IPS-NIHi7 (cell line): ENCODE data around the gene CLEC4D.
"Not testable (repeated sequence)": the region's sequence is repeated elsewhere in the genome, so short reads cannot be mapped to it uniquely, and the experiment has no call there.

Experiments used
- DNase-seq: peaks from one replicate; pipeline ENCODE4 v3.0.0; 2012; ENCODE audit warnings: mixed read lengths; ENCODE audit errors: extremely low spot score

Gene CLEC4D

DNA sequence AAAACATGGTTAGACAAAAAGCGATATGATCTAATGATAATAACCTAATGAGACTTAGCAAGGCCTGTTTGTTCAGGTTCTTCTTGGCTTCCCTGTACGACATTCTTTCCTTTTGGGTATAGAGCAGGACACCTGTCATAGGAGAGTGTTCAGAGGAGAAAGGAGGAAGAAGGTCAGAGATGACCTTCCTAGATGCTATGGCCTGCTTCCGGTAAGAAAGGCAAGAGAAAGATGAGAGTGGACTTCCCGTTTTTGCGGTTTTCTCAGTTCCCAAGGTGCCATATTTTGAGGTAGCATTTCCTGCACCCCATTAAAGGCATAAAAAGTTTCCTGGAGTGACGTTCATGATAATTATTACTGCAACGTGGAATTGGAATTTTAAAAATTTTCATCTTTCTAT lies 18.7 kb downstream of the CLEC4D start:
- DNase-seq: no peak

DNA sequence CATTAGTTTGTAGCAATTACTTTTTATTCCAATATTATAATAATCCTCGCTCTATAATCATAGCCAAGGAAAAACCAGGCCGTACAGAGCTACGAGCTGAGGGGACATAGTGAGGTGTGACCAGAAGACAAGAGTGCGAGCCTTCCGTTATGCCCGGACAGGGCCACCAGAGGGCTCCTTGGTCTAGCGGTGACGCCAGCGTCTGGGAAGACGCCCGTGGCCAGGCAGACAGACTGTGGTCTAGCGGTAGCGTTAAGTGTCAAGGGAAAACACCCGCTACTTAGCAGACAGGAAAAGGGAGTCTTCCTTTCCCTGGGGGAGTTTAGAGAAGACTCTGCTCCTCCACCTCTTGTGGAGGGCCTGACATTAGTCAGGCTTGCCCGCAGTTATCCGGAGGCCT lies 24.5 kb downstream of the CLEC4D start:
- DNase-seq: not testable (repeated sequence)

DNA sequence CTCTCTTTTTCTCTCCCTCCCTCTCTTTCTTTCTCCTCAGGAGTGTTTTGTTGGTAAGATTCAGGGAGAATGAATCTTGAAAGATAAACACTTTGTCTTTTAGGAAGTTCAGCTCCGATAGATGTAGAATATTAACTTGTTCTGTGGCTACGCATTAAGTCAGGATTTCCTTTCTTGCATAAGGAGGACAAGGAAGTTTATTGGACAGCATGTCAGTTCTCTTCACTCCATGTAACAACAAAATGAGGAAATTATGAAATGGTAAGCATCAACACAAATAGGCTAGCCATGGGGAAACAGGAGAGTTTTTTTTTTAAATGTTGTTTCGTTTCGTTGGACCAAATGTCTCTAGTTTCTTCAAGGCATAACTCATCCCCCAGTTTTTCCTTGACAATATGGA lies 27.5 kb downstream of the CLEC4D start, which contains the start of gene CLEC4E:
Gene CLEC4E, minus strand, starts transcription at position 75 of the 400 bp plus-strand sequence. CDS start 108 bp downstream, outside the sequence.
- not testable (repeated sequence) for DNase-seq

DNA sequence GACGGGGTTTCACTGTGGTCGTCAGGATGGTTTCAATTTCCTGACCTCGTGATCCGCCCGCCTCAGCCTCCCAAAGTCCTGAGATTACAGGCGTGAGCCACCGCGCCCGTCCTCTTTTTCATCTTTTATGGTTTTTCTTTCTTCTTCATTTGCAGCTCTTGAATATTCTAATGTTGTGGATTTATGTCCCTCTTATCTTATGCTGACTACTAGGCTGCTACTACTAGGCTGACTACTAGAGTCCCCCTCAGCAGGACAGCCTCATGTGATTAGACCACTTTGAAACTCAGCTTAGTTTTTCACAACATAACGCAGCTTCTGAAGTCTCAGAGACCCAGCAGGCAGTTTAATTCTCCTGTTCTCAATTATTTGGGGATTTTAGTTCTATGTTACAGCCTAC lies 28.3 kb downstream of the CLEC4D start:
- no peak for DNase-seq

DNA sequence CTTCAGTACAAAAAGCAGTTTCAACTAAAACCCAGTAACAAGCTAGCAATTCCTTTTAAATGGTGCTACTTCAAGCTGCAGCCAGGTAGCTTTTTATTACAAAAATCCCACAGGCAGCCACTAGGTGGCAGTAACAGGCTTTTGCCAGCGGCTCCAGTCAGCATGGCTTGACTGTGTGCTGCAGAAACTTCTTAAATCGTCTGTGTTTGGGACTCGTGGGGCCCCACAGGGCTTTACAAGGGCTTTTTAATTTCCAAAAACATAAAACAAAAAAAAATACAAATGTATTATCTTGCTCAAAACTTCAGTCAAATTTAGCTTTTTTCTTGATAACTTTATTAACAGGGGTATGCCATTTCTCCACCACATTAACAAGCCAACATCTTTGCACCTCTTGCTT lies 31.0 kb downstream of the CLEC4D start:
- DNase-seq: peak; percentile 80

DNA sequence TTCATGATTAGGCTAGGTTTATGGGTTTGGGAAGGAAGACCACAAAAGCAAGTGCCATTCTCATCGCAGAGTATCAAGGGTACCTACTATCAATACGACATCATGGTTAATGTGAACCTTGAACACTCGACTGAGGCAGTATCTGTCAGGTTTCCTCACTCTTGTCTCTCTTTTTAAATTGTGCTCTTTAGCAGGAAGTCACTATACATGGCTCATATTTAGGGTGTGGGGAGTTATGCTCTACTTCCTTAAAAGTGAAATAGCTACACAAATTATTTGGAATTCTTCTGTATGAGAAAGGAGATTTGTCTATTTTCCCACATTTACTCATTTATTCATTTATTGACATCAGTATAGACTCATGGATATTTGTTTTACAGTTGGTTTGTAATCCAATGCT lies 33.3 kb downstream of the CLEC4D start:
- DNase-seq: no peak

DNA sequence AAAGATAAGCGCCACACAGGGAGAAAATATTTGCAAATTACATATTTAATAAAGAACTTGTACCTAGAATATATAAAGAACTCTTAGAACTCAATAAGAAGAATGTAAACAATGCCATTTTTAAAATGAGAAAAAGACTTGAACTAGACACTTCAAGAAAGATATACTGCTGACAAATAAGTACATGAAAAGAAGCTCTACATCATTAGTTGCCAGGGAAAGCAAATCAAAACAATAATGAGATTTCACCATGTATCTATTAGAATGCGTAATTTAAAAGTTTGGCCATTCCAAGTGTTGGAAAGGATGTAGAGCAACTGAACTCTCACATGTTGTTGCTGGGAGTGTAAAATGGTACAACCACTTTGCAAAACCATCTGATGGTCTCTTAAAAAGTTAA lies 34.3 kb downstream of the CLEC4D start:
- DNase-seq: no peak

DNA sequence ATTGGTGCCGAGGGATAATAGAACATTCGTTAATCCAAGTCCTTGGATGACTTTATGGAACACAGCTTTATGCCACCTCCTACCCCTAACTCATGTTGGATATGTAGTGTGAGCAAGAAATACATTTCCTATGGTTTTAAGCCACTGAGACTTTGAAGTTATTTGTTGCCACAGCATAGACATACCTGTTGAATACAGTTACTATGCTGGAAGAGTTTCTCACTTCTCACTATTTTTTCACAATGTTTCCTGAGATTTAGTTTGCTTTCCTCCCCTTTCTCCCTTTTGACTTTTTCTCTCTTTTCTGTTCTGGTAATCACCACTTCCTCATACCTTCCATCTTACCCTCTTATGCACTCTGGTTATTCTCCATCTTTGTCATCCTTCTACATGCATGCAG lies 34.9 kb downstream of the CLEC4D start:
- no peak for DNase-seq

DNA sequence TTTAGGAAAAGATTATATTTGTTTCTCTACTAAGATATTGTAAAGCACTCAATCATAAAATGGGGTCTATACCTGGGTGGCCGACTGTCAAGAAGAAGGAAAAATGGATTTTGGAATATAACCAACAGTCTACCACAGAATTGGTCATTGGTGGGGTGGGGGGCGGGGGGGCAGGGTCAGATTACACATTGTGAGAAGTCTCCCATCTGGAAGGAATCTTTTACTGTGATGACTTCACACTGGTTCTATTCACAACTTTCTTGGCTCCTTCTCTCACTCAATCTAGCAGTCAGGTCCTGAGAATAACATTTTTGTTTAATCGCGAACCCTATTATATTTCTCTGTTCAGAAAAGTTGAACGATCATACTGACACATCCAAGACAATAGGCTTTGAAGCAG lies 36.1 kb downstream of the CLEC4D start:
- no peak for DNase-seq

DNA sequence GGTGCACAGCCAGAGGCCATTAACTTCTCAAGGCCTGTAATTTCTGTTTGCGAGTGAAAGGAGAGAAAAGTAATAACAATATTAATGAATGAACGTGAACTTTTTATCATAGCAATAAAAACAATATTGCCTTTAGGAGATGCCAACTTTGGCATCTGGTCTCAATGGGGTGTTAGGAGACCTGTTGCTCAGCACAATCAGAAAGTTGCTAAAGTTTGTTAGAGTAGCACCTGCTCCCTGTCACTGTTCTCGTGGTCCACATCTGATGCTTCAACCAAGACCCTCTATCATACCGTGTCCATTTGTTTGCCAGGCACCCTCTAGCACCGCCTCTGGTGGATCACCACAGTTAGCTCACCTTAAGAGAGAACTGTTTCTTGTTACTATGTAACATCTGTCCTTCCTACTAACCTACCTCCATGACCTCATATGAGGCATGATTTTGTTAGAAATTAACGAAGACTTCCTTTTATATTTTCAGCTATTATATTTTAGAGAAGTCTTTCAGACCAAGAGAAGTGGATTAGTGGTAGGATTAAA lies 39.9 kb downstream of the CLEC4D start:
- DNase-seq: peak; percentile 41

DNA sequence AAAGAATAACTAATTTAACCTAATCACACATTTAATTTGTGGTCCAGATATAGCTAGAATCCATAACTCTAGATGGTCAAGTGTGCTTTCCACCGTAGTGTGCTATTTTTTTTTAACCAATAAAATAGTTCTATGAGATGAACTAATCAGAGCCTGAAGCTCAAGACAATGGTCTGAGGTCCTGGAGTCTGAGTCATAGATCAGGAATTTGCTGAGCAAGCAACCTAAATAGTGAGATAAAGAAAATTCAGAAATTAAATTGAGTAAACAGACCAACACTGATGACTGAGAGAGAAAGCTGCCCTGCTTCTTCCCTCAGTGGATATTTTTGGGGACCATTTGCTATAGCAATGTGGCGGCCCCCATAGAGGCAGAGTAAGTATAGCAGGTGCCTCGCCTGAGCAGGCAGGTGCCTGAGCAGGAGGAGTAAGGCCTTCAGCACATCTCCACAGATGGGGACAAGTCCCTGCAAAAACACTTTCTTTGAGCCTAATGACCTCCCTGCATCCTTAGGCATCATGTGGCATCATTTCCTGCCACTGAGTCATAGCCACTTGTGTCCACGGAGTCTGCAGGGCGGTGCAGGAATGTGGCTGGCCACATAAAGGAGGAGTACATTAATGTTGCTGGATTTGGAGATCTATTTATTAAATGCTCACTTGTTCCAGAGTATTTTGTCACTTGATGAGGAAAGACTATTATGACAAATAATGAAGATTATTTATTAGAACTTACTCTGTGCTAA lies 41.3 kb downstream of the CLEC4D start:
- DNase-seq: peak; percentile 20

DNA sequence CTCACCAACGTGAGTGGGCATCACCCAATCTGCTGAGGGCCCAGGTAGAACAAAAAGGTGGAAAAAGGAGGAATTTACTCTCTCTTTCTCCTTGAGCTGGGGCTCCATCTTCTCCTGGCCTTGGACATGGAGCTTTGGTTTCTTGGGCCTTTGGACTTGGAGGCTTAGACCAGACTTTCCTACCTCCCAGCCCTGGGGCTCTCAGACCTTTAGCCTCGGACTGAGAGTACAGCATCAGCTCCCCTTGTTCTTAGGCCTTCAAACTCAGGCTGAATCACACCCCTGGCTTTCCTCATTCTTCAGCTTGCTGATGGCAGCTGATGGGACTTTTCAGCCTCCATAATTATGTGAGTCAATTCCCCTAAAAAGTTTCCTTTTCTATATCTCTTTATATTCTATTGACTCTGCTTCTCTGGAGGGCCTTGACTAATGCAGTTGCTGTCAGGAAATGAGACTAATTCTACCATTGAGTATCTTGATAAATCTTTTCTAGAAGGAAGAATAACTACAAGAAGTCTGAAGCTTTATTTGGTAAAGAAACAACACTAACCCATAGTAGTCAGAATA lies 43.3 kb downstream of the CLEC4D start:
- no peak for DNase-seq

DNA sequence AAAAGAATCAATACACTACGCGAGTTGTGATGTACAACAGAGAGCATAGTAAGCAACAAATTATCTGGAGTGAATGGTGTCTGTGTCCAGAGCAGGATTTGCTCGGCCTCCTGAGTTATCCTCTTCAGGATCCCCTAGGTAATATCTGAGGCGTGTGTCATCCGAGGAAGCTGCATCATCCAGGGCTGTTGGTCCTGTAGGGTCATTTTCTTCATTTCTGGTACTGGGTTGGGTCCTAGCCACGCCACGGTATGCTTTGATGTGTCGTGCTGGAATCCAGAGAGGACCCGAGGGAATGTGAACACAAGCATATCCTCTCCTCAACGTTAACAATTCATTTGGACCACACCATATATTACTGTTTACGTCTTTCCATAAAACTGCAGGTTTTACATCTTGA lies 46.4 kb downstream of the CLEC4D start:
- DNase-seq: no peak

DNA sequence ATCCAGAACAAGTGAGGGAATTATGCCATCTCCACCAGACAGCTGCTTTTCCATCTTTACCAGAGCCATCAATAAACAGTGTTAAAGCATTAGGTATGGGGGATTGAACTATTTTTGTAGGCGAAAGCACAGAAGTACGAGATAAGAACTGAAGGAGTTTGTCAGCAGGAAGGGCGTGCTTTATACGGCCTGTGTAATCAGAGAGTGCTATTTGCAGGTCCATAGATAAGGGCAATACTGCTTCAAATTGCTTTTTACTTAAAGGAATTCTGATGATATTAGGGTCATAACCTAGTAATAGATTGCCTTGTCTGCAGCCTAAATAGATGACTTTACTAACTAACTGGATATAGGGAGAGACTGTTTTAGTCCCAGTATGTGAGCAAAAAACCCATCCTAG lies 47.7 kb downstream of the CLEC4D start:
- DNase-seq: no peak

DNA sequence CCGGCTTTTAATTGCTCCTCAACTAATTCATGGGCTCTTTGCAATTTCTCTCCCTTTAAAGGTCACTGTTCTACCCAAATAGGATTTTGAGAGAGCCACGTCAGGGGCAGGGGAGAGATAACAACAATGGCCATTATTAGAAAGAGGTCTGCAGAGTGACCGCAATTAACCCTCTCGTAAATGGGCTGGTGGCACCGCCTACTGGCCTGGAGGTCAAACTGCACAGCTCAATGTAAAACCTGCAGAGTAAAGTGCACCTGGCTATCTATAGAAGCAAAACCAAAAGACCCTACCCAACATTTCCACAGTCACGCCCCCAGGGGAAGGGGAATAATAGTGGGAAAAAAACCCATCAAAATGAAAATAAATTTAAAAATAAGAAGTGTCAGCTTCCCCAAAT lies 49.0 kb downstream of the CLEC4D start:
- no peak for DNase-seq

DNA sequence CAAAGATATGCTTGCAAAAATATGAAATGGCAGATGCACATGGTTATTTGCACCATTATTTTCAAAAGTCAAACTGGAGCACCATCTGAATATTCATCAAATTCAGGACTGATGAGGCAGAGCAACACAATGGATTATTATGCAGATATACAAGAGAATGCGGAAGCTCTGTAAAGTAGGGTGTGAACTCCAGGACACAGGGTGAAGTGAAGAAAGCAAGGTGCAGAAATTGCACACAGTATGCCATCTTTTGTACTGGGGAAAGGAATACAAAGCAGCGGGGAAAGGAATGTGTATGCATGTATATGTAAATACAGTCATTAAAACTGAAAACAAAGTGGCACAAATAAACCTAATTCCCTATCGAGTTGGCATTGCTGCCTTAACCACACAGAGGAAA lies 50.1 kb downstream of the CLEC4D start:
- no peak for DNase-seq

DNA sequence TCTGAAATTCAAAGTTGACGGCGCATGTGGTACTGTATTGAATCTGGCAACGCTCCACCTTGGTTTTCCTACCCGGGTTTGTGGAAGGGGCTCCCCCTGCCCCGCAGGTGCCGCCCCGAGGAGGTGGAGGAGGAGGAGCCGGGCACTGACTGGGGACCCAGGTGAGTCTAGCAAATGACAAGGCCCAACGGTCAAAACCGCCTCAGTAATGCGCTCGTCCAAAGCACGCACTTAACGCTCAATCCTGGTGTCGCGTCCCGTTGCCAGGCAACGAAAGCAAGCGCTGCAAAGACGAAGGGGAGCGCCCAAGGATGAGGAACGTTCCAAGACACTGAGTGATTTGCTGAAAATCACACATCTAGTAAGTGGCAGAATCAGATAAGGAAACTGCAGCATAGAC lies 51.4 kb downstream of the CLEC4D start:
- no peak for DNase-seq

DNA sequence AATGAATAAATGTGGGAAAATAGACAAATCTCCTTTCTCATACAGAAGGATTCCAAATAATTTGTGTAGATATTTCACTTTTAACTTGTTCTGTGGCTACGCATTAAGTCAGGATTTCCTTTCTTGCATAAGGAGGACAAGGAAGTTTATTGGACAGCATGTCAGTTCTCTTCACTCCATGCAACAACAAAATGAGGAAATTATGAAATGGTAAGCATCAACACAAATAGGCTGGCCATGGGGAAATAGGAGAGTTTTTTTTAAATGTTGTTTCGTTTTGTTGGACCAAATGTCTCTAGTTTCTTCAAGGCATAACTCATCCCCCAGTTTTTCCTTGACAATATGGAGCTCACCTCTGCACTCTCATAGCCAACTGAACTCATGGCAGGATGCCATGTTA lies 52.7 kb downstream of the CLEC4D start:
- not testable (repeated sequence) for DNase-seq

DNA sequence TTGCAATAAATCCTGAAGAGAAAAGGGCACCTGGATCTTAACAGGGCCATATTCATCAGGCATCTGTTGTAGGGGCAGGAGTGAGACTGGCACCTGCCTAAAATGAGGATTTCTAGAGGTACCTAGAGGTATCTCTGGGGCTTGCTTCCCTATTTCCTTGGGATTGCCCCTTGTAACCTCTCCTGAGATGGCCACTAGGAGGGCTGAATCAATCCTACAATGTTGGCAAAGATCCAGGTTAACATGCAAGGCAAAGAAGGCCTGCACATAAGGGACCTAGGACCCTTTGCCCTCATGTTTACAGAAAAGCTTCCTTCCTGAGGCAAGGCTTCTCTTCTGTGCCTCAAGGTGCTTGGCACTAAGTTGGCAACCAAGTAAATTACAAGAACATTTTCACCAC lies 53.2 kb downstream of the CLEC4D start:
- no peak for DNase-seq
